Endothelial cell of umbilical vein (primary cell): Measurements from ENCODE around the gene CALN1. TPM values are rescaled to one million over a fixed set of nuclear protein-coding genes. Genes with fewer than 3 reads are reported as not detected.
"Not testable (repeated sequence)": the region's sequence is repeated elsewhere in the genome, so short reads cannot be mapped to it uniquely, and the experiment has no call there.

Source experiments
- BruUV-seq: library from RNA; stranded (reverse); fragments of 400-500 nt; replicated peaks from 2 replicates; lab custom pipeline; 2021; lab: Mats Ljungman, UMichigan
- CTCF ChIA-PET: fragments of 300-600, 350-600 bp; sonication (Branson Sonifier 250); formaldehyde crosslinking; loops from one replicate; lab custom pipeline; 2021; ENCODE audit warnings: antibody characterized with exemption, inconsistent platforms; lab: Charles Lee
- POLR2A ChIA-PET: fragments of 300-600, 350-600 bp; sonication (Branson Sonifier 250); formaldehyde crosslinking; loops from one replicate; lab custom pipeline; 2021; ENCODE audit warnings: antibody characterized with exemption, inconsistent platforms; lab: Charles Lee
- DNase-seq: peaks from one replicate; pipeline ENCODE4 v3.0.0-alpha.2; 2011; ENCODE audit warnings: low read depth, low spot score
- FAIRE-seq: peaks from 2 replicates; lab custom pipeline; 2011; peaks lifted over from hg19 to GRCh38; lab: Jason Lieb, UNC
- H2AFZ ChIP-seq: 2 replicates; pipeline ENCODE4 v1.6.0; 2012; ENCODE audit warnings: low read depth, low read length, control low read depth, inconsistent platforms
- H3K27ac ChIP-seq: 2 replicates; pipeline ENCODE4 v1.5.1; 2011; ENCODE audit warnings: low read depth, mild to moderate bottlenecking, control low read depth, low read length, moderate library complexity; ENCODE audit not compliant: insufficient read depth
- H3K27me3 ChIP-seq, 2 experiments: 2 replicates each; pipeline versions ENCODE4 v1.6.0 to v1.6.1; 2011; ENCODE audit warnings: low read length in 2 of 2, mixed read lengths in 1 of 2; ENCODE audit not compliant: control insufficient read depth in 2 of 2, insufficient read depth in 2 of 2
- H3K36me3 ChIP-seq, 2 experiments: 2 replicates in 1 of 2; 3 replicates in 1 of 2; pipeline ENCODE4 v1.5.1; 2011; ENCODE audit warnings: low read length in 2 of 2, mild to moderate bottlenecking in 1 of 2, moderate library complexity in 1 of 2; ENCODE audit not compliant: control insufficient read depth in 2 of 2, insufficient read depth in 2 of 2; ENCODE audit errors: extremely low read depth in 1 of 2
- H3K4me1 ChIP-seq: 3 replicates; pipeline ENCODE4 v1.5.1; 2011; ENCODE audit warnings: mild to moderate bottlenecking, low read length; ENCODE audit not compliant: control insufficient read depth, insufficient read depth; ENCODE audit errors: extremely low read depth
- H3K4me2 ChIP-seq: 2 replicates; pipeline ENCODE4 v1.6.1; 2011; ENCODE audit warnings: low read length, control low read depth, mixed read lengths; ENCODE audit not compliant: insufficient read depth
- H3K4me3 ChIP-seq, 3 experiments: fragments of 200-600 bp in 1 of 3; sonication (generic), shearing (Covaris generic) in 1 of 3; replicated peaks in 1 of 3; 2 replicates each; pipeline ENCODE4 v1.5.1; 2011 to 2016; ENCODE audit warnings: control low read depth in 3 of 3, low read length in 3 of 3, mild to moderate bottlenecking in 2 of 3, inconsistent platforms in 1 of 3, low read depth in 1 of 3, moderate library complexity in 1 of 3; ENCODE audit not compliant: insufficient read depth in 1 of 3
- H3K79me2 ChIP-seq: 2 replicates; pipeline ENCODE4 v1.6.0; 2012; ENCODE audit warnings: low read length, inconsistent platforms; ENCODE audit not compliant: control insufficient read depth, insufficient read depth
- H3K9ac ChIP-seq: replicated peaks from 2 replicates; pipeline ENCODE3; 2011; ENCODE audit warnings: low read length, control low read depth; ENCODE audit not compliant: insufficient read depth; ENCODE audit errors: extremely low read depth
- H3K9me1 ChIP-seq: replicated peaks from 3 replicates; pipeline ENCODE4 v1.6.0; 2011; ENCODE audit warnings: mild to moderate bottlenecking, low read length; ENCODE audit not compliant: control insufficient read depth, insufficient read depth; ENCODE audit errors: extremely low read depth
- H3K9me3 ChIP-seq: replicated peaks from 2 replicates; pipeline ENCODE4 v1.5.1; 2012; ENCODE audit warnings: low read length, inconsistent platforms; ENCODE audit not compliant: control insufficient read depth, insufficient read depth
- H4K20me1 ChIP-seq: replicated peaks from 2 replicates; pipeline ENCODE3; 2011; ENCODE audit warnings: mild to moderate bottlenecking, low read length; ENCODE audit not compliant: control insufficient read depth, insufficient read depth; ENCODE audit errors: extremely low read depth
- EZH2 ChIP-seq: IDR thresholded peaks from 2 replicates; pipeline ENCODE4 v1.6.1; 2012; ENCODE audit warnings: borderline replicate concordance, low read depth, mild to moderate bottlenecking, moderate library complexity, low read length, inconsistent platforms; ENCODE audit not compliant: severe bottlenecking
- FOS ChIP-seq: IDR thresholded peaks from 2 replicates; pipeline ENCODE4 v1.6.1; 2011; ENCODE audit warnings: mild to moderate bottlenecking, low read length, moderate library complexity, borderline replicate concordance; ENCODE audit not compliant: insufficient read depth
- GATA2 ChIP-seq: IDR thresholded peaks from 2 replicates; pipeline ENCODE4 v1.7.0; 2011; ENCODE audit warnings: low read depth, mild to moderate bottlenecking, moderate library complexity, mixed read lengths, low read length; ENCODE audit not compliant: insufficient read length, insufficient read depth
- JUN ChIP-seq: IDR thresholded peaks from 2 replicates; pipeline ENCODE4 v1.6.1; 2011; ENCODE audit warnings: borderline replicate concordance, low read depth; ENCODE audit not compliant: insufficient read length, insufficient read depth
- MAX ChIP-seq: IDR thresholded peaks from 2 replicates; pipeline ENCODE4 v1.6.1; 2011; ENCODE audit not compliant: insufficient read depth, insufficient read length
- MYC ChIP-seq: IDR thresholded peaks from one replicate; pipeline ENCODE4 v1.6.1; 2011; ENCODE audit warnings: mild to moderate bottlenecking, low read depth, low read length
- POLR2A ChIP-seq: IDR thresholded peaks from 2 replicates; pipeline ENCODE4 v1.6.1; 2012; ENCODE audit warnings: low read depth, mild to moderate bottlenecking, control low read depth, low read length
- POLR2AphosphoS5 ChIP-seq: IDR thresholded peaks from 2 replicates; pipeline ENCODE4 v1.6.1; 2012; ENCODE audit warnings: low read depth, mild to moderate bottlenecking, control low read depth, low read length, moderate library complexity; ENCODE audit not compliant: insufficient read depth
- dilution Hi-C: fragments of 300-500 bp; cut with MboI; formaldehyde crosslinking; loops from one replicate; pipeline ENCODE4 v1.15.0; 2019; ENCODE audit warnings: low sequenced_read_pairs; ENCODE audit not compliant: extremely low pct_ligation_motif_present
- intact Hi-C: fragments of 100-400 bp; cut with micrococcal nuclease; formaldehyde crosslinking; loops from one replicate; pipeline ENCODE4 v1.10.0; 2022
- polyA plus RNA-seq, 4 experiments: library from polyadenylated mRNA; depleted of rRNA in 3 of 4; stranded (reverse) in 3 of 4; unstranded in 1 of 4; fragments of >200 nt; gene quantifications; 2 replicates each; pipeline versions ENCODE4 v1.2.1 to v1.2.3, GENCODE V29; 2011 to 2012; ENCODE audit warnings: missing spikeins in 1 of 4
- total RNA-seq: library from RNA; stranded (reverse); gene quantifications from 2 replicates; pipeline ENCODE4 v1.2.3, GENCODE V29; 2021
- TF ChIP-seq, protein P1 (sequence below), 2 donors: IDR thresholded peaks; 1 replicate in 1 of 2; 2 replicates in 1 of 2; pipeline ENCODE4 v1.5.1; 2011; ENCODE audit warnings: low read length in 2 of 2, mild to moderate bottlenecking in 2 of 2, moderate library complexity in 2 of 2, control low read depth in 1 of 2, inconsistent platforms in 1 of 2, low read depth in 1 of 2; ENCODE audit not compliant: insufficient read depth in 1 of 2; ENCODE audit errors: extremely low read depth in 1 of 2

The CALN1 gene
- total and polyA plus RNA-seq, 2 donors (not counting 3 experiments of a cell fraction or from before 2014, with no cell fraction given), result not detected

DNA sequence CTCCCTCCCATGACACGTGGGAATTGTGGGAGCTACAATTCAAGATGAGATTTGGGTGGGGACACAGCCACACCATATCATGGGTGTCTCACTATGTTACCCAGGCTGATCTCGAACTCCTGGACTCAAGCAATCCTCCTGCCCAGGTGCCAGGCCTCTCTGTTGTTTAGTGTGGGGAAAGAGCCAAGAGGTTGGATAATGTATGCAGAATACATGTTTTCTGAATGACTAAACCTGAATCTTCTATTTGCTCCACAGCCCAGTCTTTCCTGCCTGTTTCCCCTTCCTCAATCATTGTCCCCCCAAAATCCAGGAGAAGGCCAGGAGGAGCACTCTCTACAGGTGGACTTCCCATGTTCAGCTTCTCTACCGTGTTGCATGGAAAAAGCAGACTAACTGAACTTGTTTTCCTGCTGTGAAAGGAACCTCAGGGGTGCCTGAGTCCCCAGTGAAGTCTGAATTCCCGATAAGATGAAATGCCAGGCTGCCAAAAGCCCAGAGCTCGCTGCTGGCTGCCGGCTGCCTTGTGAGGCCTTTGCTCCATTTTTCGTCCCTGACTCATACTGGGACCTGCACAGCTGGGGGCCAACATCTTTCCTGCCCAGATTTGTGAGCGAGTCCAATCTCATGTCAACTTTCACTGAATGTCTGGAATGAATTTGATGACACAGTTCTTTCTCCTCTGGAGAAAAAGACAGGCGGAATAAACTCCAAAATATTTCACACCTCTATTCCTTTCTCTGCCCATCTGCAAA is 588.0 kb downstream of the CALN1 start:
- no peaks in the 10 kb centered on the region for H3K4me1 ChIP-seq
- H3K4me3 ChIP-seq, result no peak overlapping the region
- peaks cover 2% of the 10 kb centered on the region for H3K9me3 ChIP-seq
- H3K27me3 ChIP-seq, result no peaks in the 10 kb centered on the region
- TF ChIP-seq POLR2A (no peak), JUN (no peak), MYC (no peak), GATA2 (no peak), POLR2AphosphoS5 (no peak), FOS (no peak), MAX (no peak), EZH2 (no peak)
- TF ChIP-seq, protein P1, sequence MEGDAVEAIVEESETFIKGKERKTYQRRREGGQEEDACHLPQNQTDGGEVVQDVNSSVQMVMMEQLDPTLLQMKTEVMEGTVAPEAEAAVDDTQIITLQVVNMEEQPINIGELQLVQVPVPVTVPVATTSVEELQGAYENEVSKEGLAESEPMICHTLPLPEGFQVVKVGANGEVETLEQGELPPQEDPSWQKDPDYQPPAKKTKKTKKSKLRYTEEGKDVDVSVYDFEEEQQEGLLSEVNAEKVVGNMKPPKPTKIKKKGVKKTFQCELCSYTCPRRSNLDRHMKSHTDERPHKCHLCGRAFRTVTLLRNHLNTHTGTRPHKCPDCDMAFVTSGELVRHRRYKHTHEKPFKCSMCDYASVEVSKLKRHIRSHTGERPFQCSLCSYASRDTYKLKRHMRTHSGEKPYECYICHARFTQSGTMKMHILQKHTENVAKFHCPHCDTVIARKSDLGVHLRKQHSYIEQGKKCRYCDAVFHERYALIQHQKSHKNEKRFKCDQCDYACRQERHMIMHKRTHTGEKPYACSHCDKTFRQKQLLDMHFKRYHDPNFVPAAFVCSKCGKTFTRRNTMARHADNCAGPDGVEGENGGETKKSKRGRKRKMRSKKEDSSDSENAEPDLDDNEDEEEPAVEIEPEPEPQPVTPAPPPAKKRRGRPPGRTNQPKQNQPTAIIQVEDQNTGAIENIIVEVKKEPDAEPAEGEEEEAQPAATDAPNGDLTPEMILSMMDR (IDR thresholded peaks at IDR 0.05; ENCODE audit: extremely low read depth in 1 of 2, insufficient read depth in 1 of 2, low read depth in 1 of 2, low read length in 2 of 2), result no peak
- H3K4me2 ChIP-seq, result no peak overlapping the region
- dilution Hi-C loops, result no loop called here
- no peak for DNase-seq
- CTCF ChIA-PET, result no interaction called here
- intact Hi-C loops, result no loop called here
- POLR2A ChIA-PET, result no interaction called here
- H2AFZ ChIP-seq, result no peak overlapping the region
- no peak overlapping the region for H3K27ac ChIP-seq
- H3K9me1 ChIP-seq, result no peaks in the 10 kb centered on the region
- FAIRE-seq, result no peak
- no peaks in the 10 kb centered on the region for H4K20me1 ChIP-seq
- no peaks in the 10 kb centered on the region for H3K36me3 ChIP-seq
- no peak overlapping the region for H3K9ac ChIP-seq
- no TSS peak for BruUV-seq
- no peaks in the 10 kb centered on the region for H3K79me2 ChIP-seq

DNA sequence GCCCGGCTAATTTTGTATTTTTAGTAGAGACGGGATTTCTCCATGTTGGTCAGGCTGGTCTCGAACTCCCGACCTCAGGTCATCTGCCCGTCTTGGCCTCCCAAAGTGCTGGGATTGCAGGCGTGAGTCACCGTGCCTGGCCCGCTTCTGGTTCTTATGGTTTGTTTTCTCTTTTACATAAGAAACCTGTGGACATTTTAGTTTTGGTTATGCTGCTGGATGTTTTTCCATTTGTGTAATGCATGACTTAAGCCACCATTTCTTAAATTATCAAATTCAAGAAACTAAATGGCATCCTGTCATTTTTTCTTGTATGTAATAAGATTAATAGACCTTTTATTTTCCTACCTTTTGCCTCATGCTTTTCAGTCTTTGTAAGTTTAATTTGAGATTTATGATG is 589.7 kb downstream of the CALN1 start:
- dilution Hi-C loops, DNase-seq, H3K9ac ChIP-seq, H3K9me1 ChIP-seq, H3K36me3 ChIP-seq, H3K4me1 ChIP-seq, H3K4me3 ChIP-seq, H3K4me2 ChIP-seq, FAIRE-seq, intact Hi-C loops, H4K20me1 ChIP-seq, H2AFZ ChIP-seq, H3K79me2 ChIP-seq, H3K27me3 ChIP-seq, H3K27ac ChIP-seq, BruUV-seq, CTCF ChIA-PET, POLR2A ChIA-PET, H3K9me3 ChIP-seq: not testable (repeated sequence)
